Fibroblast of gingiva (primary cell): ENCODE measurements around the gene SMG6.

Source experiments
- DNase-seq: peaks from one replicate; pipeline ENCODE4 v3.0.0-alpha.2; 2011; ENCODE audit warnings: low read depth

Gene SMG6

GRCh38 chr17:2102931-2103809 is 200.4 kb downstream of the SMG6 start:
- DNase-seq: no peak

- DNase-seq: no peak
Observed at GRCh38 chr17:2101448-2102257, 201.9 kb downstream of the SMG6 start.

GRCh38 chr17:2095536-2095910 is 208.1 kb downstream of the SMG6 start:
- no peak for DNase-seq

GRCh38 chr17:2094891-2095535 is 208.6 kb downstream of the SMG6 start:
- peak; percentile 52 for DNase-seq

GRCh38 chr17:2093349-2093748 is 210.2 kb downstream of the SMG6 start:
- no peak for DNase-seq

GRCh38 chr17:2092253-2092652 is 211.3 kb downstream of the SMG6 start:
- DNase-seq: no peak

GRCh38 chr17:2090804-2091534 is 212.6 kb downstream of the SMG6 start:
- peak; percentile 89 for DNase-seq

GRCh38 chr17:2090210-2090641 is 213.4 kb downstream of the SMG6 start:
- DNase-seq: no peak

- peak; percentile 55 for DNase-seq
Observed at GRCh38 chr17:2089021-2089422, 214.6 kb downstream of the SMG6 start.

GRCh38 chr17:2087597-2088211 is 215.9 kb downstream of the SMG6 start:
- DNase-seq: no peak

- DNase-seq: no peak
Observed at GRCh38 chr17:2086306-2086705, 217.3 kb downstream of the SMG6 start.

GRCh38 chr17:2085648-2085949 is 218.0 kb downstream of the SMG6 start:
- DNase-seq: peak; percentile 87

- DNase-seq: peak; percentile 99
Observed at GRCh38 chr17:2084766-2085647, 218.6 kb downstream of the SMG6 start.

- peak; percentile 63 for DNase-seq
Observed at GRCh38 chr17:2084036-2084765, 219.4 kb downstream of the SMG6 start.

- no peak for DNase-seq
Observed at GRCh38 chr17:2083613-2084035, 220.0 kb downstream of the SMG6 start.

GRCh38 chr17:2082003-2082781 is 221.4 kb downstream of the SMG6 start:
- DNase-seq: no peak

- no peak for DNase-seq
Observed at GRCh38 chr17:2081564-2081963, 222.0 kb downstream of the SMG6 start.

- DNase-seq: no peak
Observed at GRCh38 chr17:2077040-2077439, 226.5 kb downstream of the SMG6 start.
